ENCODE results near the gene CLCNKB.
A peak's percentile ranks its signal among the peaks of the same experiment; 100 is the strongest.

GRCh38 chr1:16009030-16009460, 34.5 kb upstream of the CLCNKB start:
- TF ChIP-seq CTCF (IDR thresholded peaks at IDR 0.05) = peak; percentile 93 to 97 (median 96)
- TF ChIP-seq POLR2A (IDR thresholded peaks at IDR 0.05) = no peak
